ENCODE results near the gene ESPN.

The ESPN gene

DNA sequence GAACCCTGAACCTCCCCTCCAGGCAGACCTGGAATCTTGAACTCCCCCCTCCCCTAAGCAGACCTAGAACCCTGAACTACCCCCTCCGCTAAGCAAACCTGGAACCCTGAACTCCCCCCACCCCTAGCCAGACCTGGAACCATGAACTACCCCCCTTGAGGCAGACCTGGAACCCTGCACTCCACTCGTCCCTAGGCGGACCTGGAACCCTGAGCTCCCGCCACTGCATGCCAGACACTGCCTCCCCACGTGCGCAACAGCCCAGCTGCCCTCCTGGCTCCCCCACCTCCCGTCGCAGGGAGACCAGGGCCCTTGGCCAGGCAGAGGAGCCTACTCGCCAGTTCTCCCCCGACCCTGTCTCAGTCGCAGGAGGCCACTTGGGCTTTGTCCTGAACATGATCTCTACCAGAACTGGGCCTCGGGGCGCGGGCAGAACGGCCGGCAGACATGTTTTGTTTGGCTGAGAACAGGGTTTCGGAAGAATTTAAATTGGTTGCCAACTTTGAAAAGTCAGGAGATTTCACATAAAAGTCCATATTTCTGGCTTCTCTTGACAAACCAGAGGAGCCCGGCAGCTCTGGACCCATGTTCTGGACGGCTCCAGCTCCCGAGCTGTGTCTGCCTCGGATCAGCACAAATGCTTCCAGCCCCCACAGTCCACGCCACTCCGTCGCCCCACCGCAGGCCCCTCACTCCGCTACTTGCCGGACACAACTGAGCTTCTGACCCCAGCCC lies 76.1 kb downstream of the ESPN start:
- TF ChIP-seq, protein P1, sequence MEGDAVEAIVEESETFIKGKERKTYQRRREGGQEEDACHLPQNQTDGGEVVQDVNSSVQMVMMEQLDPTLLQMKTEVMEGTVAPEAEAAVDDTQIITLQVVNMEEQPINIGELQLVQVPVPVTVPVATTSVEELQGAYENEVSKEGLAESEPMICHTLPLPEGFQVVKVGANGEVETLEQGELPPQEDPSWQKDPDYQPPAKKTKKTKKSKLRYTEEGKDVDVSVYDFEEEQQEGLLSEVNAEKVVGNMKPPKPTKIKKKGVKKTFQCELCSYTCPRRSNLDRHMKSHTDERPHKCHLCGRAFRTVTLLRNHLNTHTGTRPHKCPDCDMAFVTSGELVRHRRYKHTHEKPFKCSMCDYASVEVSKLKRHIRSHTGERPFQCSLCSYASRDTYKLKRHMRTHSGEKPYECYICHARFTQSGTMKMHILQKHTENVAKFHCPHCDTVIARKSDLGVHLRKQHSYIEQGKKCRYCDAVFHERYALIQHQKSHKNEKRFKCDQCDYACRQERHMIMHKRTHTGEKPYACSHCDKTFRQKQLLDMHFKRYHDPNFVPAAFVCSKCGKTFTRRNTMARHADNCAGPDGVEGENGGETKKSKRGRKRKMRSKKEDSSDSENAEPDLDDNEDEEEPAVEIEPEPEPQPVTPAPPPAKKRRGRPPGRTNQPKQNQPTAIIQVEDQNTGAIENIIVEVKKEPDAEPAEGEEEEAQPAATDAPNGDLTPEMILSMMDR (conservative IDR thresholded peaks at IDR 0.05) = no peak
- H3K27ac ChIP-seq = no peak overlapping the region

GRCh38 chr1:6501279-6501813 lies 76.8 kb downstream of the ESPN start:
- TF ChIP-seq, protein P1 (conservative IDR thresholded peaks at IDR 0.05) = no peak
- no peak overlapping the region for H3K27ac ChIP-seq

DNA sequence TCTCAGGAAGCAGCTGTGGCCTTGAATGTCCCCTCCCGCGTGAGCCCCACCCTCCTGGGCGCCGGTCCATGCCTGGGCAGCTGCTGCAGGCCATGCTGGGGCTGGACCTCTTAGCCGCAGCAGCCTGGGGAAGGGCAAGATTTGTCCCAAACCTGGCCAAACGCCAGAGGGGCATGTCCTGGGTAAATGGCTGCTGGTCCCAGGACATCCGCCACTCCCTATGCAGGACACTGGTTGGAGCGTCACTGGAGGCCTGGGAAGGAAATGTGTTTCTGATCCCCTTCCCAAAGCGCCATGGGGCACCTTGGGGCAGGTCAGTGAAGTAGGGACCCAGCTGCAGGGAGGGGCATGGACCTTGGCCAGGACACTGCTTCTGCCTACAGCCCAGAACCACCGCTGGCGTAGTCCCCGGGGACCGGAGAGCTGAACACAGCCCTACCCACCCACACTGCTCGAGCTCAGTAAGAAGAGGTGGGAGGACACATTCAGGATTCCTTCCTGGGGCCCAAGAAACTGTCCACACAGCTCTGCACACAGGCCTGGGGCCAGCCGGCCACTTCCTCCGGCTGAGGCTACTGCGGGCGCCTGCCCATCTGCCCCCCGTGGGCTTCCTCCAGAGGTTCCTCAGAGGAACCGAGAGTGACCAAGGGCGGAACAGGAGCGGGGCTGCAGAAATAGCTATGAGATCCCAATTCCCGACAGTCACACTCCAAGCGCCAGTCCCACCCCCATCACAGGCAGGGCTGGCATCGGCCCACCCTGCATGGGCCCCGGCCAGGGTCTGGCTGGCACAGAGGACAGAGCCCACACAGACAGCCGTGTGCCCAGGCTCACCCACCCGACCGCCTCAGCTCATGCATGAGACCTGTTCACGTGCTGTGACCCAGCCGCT lies 77.7 kb downstream of the ESPN start:
- no peak overlapping the region for H3K27ac ChIP-seq
- TF ChIP-seq, protein P1 (conservative IDR thresholded peaks at IDR 0.05) = no peak

- TF ChIP-seq, protein P1 (conservative IDR thresholded peaks at IDR 0.05) = no peak
- H3K27ac ChIP-seq = no peak overlapping the region
Observed at GRCh38 chr1:6503884-6504602, 79.5 kb downstream of the ESPN start.

GRCh38 chr1:6504887-6505286 lies 80.3 kb downstream of the ESPN start:
- H3K27ac ChIP-seq = no peak overlapping the region
- TF ChIP-seq, protein P1 (conservative IDR thresholded peaks at IDR 0.05) = no peak

DNA sequence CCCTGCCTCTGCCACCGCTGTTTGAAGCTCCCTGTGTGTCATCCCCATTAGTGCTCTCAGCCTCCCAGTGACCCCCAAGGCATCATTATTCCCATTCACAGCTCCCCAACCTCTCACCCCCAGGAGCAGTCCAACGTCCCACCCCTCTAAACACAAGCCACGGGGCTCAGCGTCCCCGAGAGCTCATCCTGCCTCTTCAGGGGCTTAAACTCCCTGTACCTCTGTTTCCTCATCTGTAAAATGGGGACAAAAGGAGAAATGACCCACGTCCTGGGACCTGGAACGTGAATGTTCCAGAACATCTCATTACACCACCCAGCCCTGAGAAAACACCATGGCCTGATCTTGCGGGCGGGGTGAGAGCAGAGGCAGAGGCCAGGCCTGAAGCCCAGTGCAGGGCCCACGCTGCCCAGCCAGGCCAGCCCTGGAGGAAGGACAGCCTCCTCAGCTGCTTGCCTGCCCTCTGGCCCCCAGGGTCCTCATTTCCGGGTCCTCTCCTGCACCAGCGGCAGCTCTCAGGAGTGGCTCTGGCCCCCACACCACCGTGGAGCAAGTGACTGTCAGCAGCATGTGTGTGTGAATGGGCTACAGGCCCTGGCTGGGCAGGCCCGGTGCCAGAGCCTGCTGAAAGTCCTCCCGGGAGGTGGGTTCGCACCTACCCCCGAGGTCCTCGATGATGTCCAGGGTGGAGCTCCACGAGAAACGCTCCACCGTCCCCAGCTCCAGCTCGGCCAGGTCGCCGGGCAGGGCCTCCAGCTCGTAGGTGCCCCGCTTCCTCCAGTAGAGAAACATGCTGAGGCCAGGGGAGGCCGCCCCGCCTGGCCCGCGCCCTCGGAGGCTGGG lies 81.0 kb downstream of the ESPN start:
- TF ChIP-seq, protein P1 (conservative IDR thresholded peaks at IDR 0.05) = no peak
- no peak overlapping the region for H3K27ac ChIP-seq
